ENCODE measurements around the gene PIGQ. TPM values are rescaled to one million over a fixed set of nuclear protein-coding genes. Genes with fewer than 3 reads are reported as not detected.

PIGQ gene
- total RNA-seq, 1 experiment from 2014 or later, result 45.6 TPM

DNA sequence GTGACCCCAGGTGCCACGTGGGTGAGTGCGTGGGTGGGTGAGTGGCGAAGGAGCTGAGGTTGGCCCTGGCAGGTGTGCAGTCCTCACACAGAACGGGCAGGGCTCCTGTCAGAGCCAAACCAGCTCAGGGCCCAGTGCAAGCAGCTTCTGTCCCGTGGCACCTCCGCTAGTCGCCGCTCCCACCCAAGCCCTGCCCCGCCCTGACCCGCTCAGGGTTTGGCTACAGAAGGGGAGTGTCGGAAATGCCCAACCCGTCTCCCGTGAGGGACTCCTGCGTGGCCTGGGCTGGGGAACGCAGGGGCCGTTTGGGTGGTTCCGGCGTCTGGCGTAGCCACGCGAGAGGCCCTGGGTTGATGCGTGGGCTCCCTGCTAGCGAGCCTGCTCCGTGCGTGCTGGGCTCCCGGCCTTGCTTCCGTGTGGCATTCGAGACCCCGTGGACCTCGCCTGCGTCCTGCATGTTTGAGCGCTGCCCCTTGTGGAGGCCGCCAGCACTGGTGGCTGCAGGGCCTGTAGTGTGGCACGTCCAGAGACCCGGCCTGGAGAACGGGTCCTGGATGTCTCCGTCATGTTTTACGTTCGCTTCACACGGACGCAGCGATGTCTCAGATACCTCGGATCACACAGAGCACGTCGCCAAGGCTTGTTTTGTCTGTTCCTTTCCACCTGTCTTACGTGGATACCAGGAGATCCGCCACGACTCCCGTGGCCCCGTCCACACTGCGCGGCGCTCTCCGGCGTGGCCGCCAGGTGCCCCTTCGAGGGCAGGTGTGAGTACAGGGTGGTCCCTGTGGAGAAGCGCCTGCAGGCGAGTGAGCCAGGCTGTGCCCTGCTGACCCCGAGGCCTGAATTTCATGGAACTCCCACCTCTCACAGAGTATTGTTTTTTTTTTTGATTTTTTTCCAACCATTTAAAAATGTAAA lies 32.1 kb upstream of the PIGQ start:
- H3K9me3 Mint-ChIP-seq (ENCODE audit: unreplicated experiment), result no peaks in the 10 kb centered on the region
- ChIA-PET POLR2A (interaction anchor here (1.4 kb wide), 1 partner anchor 10 kb away, joined by 5 read pairs; the partner anchor contains the start of gene CAPN15), CTCF (interaction anchor here (0.9 to 1.0 kb wide), 2 partner anchors 11 to 33 kb away, joined by 3 read pairs; no protein-coding TSS in a partner anchor)
- no peaks in the 10 kb centered on the region for H3K27me3 Mint-ChIP-seq (ENCODE audit: insufficient read depth, unreplicated experiment)
- intact Hi-C loops (cut with micrococcal nuclease), result no loop called here
- TF ChIP-seq, protein P1, sequence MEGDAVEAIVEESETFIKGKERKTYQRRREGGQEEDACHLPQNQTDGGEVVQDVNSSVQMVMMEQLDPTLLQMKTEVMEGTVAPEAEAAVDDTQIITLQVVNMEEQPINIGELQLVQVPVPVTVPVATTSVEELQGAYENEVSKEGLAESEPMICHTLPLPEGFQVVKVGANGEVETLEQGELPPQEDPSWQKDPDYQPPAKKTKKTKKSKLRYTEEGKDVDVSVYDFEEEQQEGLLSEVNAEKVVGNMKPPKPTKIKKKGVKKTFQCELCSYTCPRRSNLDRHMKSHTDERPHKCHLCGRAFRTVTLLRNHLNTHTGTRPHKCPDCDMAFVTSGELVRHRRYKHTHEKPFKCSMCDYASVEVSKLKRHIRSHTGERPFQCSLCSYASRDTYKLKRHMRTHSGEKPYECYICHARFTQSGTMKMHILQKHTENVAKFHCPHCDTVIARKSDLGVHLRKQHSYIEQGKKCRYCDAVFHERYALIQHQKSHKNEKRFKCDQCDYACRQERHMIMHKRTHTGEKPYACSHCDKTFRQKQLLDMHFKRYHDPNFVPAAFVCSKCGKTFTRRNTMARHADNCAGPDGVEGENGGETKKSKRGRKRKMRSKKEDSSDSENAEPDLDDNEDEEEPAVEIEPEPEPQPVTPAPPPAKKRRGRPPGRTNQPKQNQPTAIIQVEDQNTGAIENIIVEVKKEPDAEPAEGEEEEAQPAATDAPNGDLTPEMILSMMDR (IDR thresholded peaks at IDR 0.05; ENCODE audit: unreplicated experiment), result no peak
- peaks cover 36% of the 10 kb centered on the region for H3K36me3 Mint-ChIP-seq (ENCODE audit: insufficient read depth, unreplicated experiment)
- no peaks in the 10 kb centered on the region for H3K4me1 Mint-ChIP-seq (ENCODE audit: insufficient read depth, unreplicated experiment)
- no peak overlapping the region for H3K4me3 Mint-ChIP-seq (ENCODE audit: unreplicated experiment)
- DNase-seq (ENCODE audit: unreplicated experiment), result no peak
- H3K27ac Mint-ChIP-seq (ENCODE audit: low read depth, unreplicated experiment), result no peak overlapping the region
- no TSS peak for BruUV-seq (replicated peaks)

DNA sequence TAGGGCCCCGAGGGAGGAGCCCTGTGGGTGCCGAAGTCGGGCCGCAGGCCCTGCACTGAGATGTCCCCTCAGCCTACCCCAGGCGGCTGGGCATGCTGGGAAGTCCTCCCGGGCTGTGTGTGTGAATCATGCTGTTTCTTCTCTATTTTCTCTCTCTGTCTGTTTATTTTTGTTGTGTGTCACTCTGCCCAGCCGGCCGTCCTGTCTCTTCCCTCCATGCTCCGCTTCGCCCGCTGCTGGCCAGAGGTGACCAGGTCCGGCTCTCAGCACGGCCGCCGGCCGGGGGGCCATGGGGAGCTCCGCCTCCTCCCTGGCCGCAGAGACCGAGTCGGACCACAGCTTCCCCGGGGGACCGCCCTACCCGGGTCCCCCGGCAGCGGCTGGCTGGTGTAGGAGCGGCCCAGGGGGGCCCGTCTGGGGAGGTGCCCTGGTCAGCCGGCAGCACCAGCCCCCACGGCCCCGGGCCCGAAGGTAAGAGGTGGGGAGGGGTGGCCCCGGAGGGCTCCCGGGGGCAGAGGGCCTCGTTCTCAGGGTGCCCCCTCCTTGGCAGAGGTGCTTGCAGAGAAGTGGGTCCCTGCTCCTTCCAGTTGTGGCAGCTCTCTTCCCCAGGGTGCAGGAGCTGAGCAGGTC lies 29.8 kb upstream of the PIGQ start:
- intact Hi-C loops (cut with micrococcal nuclease), result no loop called here
- CTCF ChIA-PET, result interaction anchor here (0.9 kb wide), 1 partner anchor 13 kb away, joined by 3 read pairs; the partner anchor contains the start of gene CAPN15

DNA sequence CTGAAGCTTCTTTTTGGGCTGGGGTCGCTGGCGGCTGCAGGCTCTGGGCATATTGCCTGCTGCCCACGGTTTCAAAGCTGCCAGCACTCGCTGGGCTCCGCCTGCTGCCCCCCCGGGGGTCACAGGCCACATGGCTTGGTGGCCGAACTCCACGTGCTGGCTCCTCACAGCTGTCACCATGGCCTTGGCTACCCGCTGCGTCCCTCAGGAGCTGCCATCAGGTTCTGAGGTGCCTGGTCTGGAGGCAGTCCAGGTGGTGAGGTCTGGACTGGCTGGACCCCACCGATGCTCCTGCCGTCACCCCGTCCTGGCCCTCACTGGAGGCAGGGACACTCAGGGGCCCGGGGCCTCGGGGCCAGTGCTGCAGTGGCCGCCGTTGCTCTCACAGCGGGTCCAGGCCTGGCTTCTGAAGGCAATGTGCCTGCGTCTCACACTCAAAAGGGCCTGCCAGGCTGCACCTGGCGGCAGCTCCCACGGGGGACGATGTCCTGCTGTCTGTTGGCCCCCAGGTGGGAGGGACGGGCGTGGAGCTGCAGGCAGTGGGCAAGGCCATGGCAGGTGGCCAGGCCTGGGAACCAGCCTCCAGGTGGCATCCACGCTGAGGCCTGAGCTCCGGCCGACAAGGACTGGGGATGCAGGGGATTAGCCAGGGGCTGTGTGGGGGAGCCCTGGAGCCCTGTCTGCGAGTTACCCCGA lies 29.0 kb upstream of the PIGQ start:
- Mint-ChIP-seq H3K27me3 (ENCODE audit: insufficient read depth, unreplicated experiment) (no peaks in the 10 kb centered on the region), H3K9me3 (ENCODE audit: unreplicated experiment) (no peaks in the 10 kb centered on the region), H3K27ac (ENCODE audit: low read depth, unreplicated experiment) (no peak overlapping the region), H3K4me3 (ENCODE audit: unreplicated experiment) (no peak overlapping the region), H3K36me3 (ENCODE audit: insufficient read depth, unreplicated experiment) (peaks cover 26% of the 10 kb centered on the region), H3K4me1 (ENCODE audit: insufficient read depth, unreplicated experiment) (no peaks in the 10 kb centered on the region)
- intact Hi-C loops (cut with micrococcal nuclease), result no loop called here
- no peak for DNase-seq (ENCODE audit: unreplicated experiment)
- TF ChIP-seq, protein P1 (IDR thresholded peaks at IDR 0.05; ENCODE audit: unreplicated experiment), result no peak
- ChIA-PET POLR2A (interaction anchor here (0.9 kb wide), 1 partner anchor 13 kb away, joined by 5 read pairs; the partner anchor contains the start of gene CAPN15), CTCF (interaction anchor here (0.5 kb wide), 1 partner anchor 154 kb away, joined by 3 read pairs; no protein-coding TSS in a partner anchor)
- BruUV-seq (replicated peaks), result no TSS peak

More for the DNA sequence above, 29.8 kb upstream of the PIGQ start:
- POLR2A ChIA-PET, result interaction anchor here (1.2 kb wide), 1 partner anchor 13 kb away, joined by 4 read pairs; the partner anchor contains the start of gene CAPN15
- Mint-ChIP-seq H3K4me3 (ENCODE audit: unreplicated experiment) (no peak overlapping the region), H3K27ac (ENCODE audit: low read depth, unreplicated experiment) (no peak overlapping the region), H3K4me1 (ENCODE audit: insufficient read depth, unreplicated experiment) (no peaks in the 10 kb centered on the region), H3K9me3 (ENCODE audit: unreplicated experiment) (no peaks in the 10 kb centered on the region), H3K36me3 (ENCODE audit: insufficient read depth, unreplicated experiment) (peaks cover 31% of the 10 kb centered on the region), H3K27me3 (ENCODE audit: insufficient read depth, unreplicated experiment) (no peaks in the 10 kb centered on the region)
- TF ChIP-seq, protein P1 (IDR thresholded peaks at IDR 0.05; ENCODE audit: unreplicated experiment), result no peak
- no peak for DNase-seq (ENCODE audit: unreplicated experiment)
- BruUV-seq (replicated peaks), result no TSS peak
